ENCODE data around the gene DHX30. TPM values are rescaled to one million over a fixed set of nuclear protein-coding genes. Genes with fewer than 3 reads are reported as not detected.

Gene DHX30
- total RNA-seq, 1 donor from 2014 or later = 70.9 TPM

- Histone ChIP-seq H4K20me1 (ENCODE audit: low read depth) (no peaks in the 10 kb centered on the region), H3K4me2 (no peak overlapping the region), H3K36me3 (no peaks in the 10 kb centered on the region), H3K4me1 (peaks cover 24% of the 10 kb centered on the region), H3K9me3 (ENCODE audit: low read depth) (no peaks in the 10 kb centered on the region), H3F3A (ENCODE audit: low read depth) (peaks cover 23% of the 10 kb centered on the region), H3K4me3 (no peak overlapping the region), H3K79me2 (ENCODE audit: low read depth) (no peaks in the 10 kb centered on the region), H3K27ac (no peak overlapping the region), H2AFZ (replicated peaks) (no peak overlapping the region), H3K27me3 (no peaks in the 10 kb centered on the region), H3K9ac (no peak overlapping the region)
- H3K4me3 Mint-ChIP-seq = no peak overlapping the region
- H3K27ac Mint-ChIP-seq = no peak overlapping the region
- peaks cover 18% of the 10 kb centered on the region for H3K4me1 Mint-ChIP-seq
- no peak for TF ChIP-seq EZH2phosphoT487 (IDR thresholded peaks at IDR 0.05)
- no peak for TF ChIP-seq EZH2 (IDR thresholded peaks at IDR 0.05)
- no peak for TF ChIP-seq CTCF (IDR thresholded peaks at IDR 0.05)
- H3K9me3 Mint-ChIP-seq = no peaks in the 10 kb centered on the region
- no peak for DNase-seq (ENCODE audit: low spot score)
- H3K27me3 Mint-ChIP-seq (ENCODE audit: insufficient read depth, low read depth) = peaks cover 2% of the 10 kb centered on the region
- H3K36me3 Mint-ChIP-seq = peaks cover 20% of the 10 kb centered on the region
Measured at GRCh38 chr3:47877290-47877689, 74.4 kb downstream of the DHX30 start.

- no peaks in the 10 kb centered on the region for H3K36me3 ChIP-seq
- H3K9me3 Mint-ChIP-seq = no peaks in the 10 kb centered on the region
- H3K4me1 Mint-ChIP-seq = peaks cover 18% of the 10 kb centered on the region
- no peaks in the 10 kb centered on the region for H3K9me3 ChIP-seq (ENCODE audit: low read depth)
- H3K4me2 ChIP-seq = no peak overlapping the region
- peaks cover 20% of the 10 kb centered on the region for H3K36me3 Mint-ChIP-seq
- H3K4me3 Mint-ChIP-seq = no peak overlapping the region
- peaks cover 24% of the 10 kb centered on the region for H3K4me1 ChIP-seq
- no peak overlapping the region for H3K27ac ChIP-seq
- no peak for DNase-seq (ENCODE audit: low spot score)
- H3F3A ChIP-seq (ENCODE audit: low read depth) = peaks cover 23% of the 10 kb centered on the region
- H3K27me3 ChIP-seq = no peaks in the 10 kb centered on the region
- H3K27ac Mint-ChIP-seq = no peak overlapping the region
- no peak overlapping the region for H2AFZ ChIP-seq (replicated peaks)
- peaks cover 2% of the 10 kb centered on the region for H3K27me3 Mint-ChIP-seq (ENCODE audit: insufficient read depth, low read depth)
- no peaks in the 10 kb centered on the region for H3K79me2 ChIP-seq (ENCODE audit: low read depth)
- H3K9ac ChIP-seq = no peak overlapping the region
- no peak overlapping the region for H3K4me3 ChIP-seq
- no peaks in the 10 kb centered on the region for H4K20me1 ChIP-seq (ENCODE audit: low read depth)
- TF ChIP-seq EZH2 (IDR thresholded peaks at IDR 0.05) (no peak), EZH2phosphoT487 (IDR thresholded peaks at IDR 0.05) (no peak), CTCF (IDR thresholded peaks at IDR 0.05) (no peak)
Measured at GRCh38 chr3:47877719-47878118, 74.8 kb downstream of the DHX30 start.

GRCh38 chr3:47882338-47882737 lies 79.4 kb downstream of the DHX30 start:
- H3K4me3 Mint-ChIP-seq = no peak overlapping the region
- TF ChIP-seq EZH2phosphoT487 (IDR thresholded peaks at IDR 0.05) (no peak), EZH2 (IDR thresholded peaks at IDR 0.05) (no peak), CTCF (IDR thresholded peaks at IDR 0.05) (no peak)
- H3K4me2 ChIP-seq = no peak overlapping the region
- no peaks in the 10 kb centered on the region for H3K27me3 ChIP-seq
- H2AFZ ChIP-seq (replicated peaks) = no peak overlapping the region
- H3K4me1 Mint-ChIP-seq = peaks cover 7% of the 10 kb centered on the region
- H4K20me1 ChIP-seq (ENCODE audit: low read depth) = no peaks in the 10 kb centered on the region
- H3K4me1 ChIP-seq = no peaks in the 10 kb centered on the region
- H3K27ac Mint-ChIP-seq = no peak overlapping the region
- no peak overlapping the region for H3K27ac ChIP-seq
- no peaks in the 10 kb centered on the region for H3K36me3 ChIP-seq
- H3K9me3 Mint-ChIP-seq = peaks cover 3% of the 10 kb centered on the region
- DNase-seq (ENCODE audit: low spot score) = no peak
- no peaks in the 10 kb centered on the region for H3K27me3 Mint-ChIP-seq (ENCODE audit: insufficient read depth, low read depth)
- no peak overlapping the region for H3K9ac ChIP-seq
- H3K36me3 Mint-ChIP-seq = peaks cover 26% of the 10 kb centered on the region
- peaks cover 8% of the 10 kb centered on the region for H3F3A ChIP-seq (ENCODE audit: low read depth)
- no peak overlapping the region for H3K4me3 ChIP-seq
- H3K9me3 ChIP-seq (ENCODE audit: low read depth) = no peaks in the 10 kb centered on the region
- H3K79me2 ChIP-seq (ENCODE audit: low read depth) = peaks cover 19% of the 10 kb centered on the region

Data from neural progenitor cell (in vitro differentiated cells).